NCI-H748 (cell line): ENCODE data around the gene HSD17B8.

ENCODE experiments used
- DNase-seq: peaks from one replicate; lab custom pipeline; 2025; ENCODE audit not compliant: unreplicated experiment; lab: John Stamatoyannopoulos, UW

Gene HSD17B8

DNA sequence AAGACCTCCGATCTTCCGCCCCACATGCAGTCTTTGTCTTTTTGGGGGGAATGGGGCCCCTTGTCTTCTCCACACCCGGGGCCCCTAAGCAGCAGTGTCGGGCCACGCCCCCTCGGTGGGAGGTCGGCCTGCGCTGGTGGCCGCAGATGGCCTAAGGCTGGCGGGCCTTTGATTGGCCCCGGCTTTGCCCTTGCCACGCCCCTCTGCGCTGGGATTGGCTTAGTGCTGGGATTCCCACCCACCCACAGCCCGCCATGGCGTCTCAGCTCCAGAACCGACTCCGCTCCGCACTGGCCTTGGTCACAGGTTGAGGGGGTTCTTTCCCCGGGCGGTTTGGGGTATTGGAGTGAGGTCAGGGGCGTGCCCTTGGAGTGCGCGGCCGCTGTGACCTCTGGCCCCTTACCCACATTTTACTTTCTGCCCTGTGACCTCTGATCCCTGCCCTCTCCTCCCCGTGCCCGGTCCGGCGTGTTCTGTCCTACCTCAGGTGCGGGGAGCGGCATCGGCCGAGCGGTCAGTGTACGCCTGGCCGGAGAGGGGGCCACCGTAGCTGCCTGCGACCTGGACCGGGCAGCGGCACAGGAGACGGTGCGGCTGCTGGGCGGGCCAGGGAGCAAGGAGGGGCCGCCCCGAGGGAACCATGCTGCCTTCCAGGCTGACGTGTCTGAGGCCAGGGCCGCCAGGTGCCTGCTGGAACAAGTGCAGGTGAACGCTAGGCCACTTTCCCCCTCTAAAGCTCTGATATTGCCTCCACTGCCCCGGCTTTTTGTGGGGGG lies at the start of gene HSD17B8:
HSD17B8 (plus strand) TSS at position 241 of the 776 bp plus-strand sequence; CDS start at position 255, 14 bp downstream.
- peak; percentile 98 for DNase-seq

GRCh38 chr6:33156561-33156960 lies 47.9 kb upstream of the HSD17B8 start:
- DNase-seq, result no peak

GRCh38 chr6:33156964-33157363 lies 47.5 kb upstream of the HSD17B8 start:
- no peak for DNase-seq

- no peak for DNase-seq
Observed at GRCh38 chr6:33160096-33160495, 44.4 kb upstream of the HSD17B8 start.

DNA sequence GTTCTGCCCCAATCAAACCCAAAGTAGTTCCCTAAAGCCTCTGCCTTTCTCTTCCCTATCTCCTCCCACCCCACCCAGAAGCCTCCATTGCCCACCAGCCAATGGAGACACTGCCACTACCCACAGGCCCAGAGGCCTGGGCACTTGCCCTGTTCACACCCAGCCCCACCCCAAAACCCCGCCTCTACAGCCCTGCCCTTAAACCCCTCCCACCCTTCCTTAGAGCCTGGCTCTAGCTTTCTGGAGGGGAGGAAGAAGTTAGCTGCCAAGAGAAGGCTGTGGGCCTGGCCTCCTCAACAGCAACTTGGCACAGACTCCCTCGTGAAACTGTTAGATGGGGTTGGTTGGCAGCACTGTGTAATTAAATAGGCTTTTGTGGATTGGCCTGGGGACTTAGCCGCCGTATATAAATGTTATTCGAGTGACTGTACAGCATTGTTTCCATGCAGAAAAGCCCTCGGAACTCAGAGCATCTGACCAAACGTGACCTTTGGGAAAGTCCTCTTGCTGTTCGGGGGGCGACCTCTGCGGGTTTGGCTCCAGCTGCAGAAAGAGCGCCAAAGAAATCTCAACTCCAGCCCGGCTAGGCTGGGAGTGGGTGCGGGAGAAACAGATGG lies 43.6 kb upstream of the HSD17B8 start:
- DNase-seq, result no peak

- DNase-seq, result peak; percentile 74
Observed at GRCh38 chr6:33161354-33162331, 42.8 kb upstream of the HSD17B8 start.

DNA sequence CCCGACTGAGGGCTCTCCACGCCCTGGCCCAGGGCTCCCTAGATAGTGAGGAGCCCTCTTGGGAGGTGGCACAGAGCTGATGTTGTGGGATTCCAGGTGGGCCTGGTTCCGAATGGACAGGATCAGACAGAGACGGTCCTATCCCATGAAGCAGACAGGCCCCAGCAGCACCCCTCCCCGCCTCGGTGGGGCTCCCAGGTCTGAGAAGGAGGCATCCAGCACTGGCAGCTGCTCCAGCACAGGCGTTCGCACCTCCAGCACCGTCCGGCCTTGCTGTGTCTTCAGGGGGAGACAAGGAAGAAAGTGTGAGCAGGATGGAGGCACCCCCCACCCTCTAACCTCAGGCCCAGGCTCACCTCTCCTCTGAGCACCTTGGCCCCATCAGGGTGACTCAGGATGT lies 40.9 kb upstream of the HSD17B8 start:
- no peak for DNase-seq

- DNase-seq, result no peak
Observed at GRCh38 chr6:33164176-33164575, 40.3 kb upstream of the HSD17B8 start.

DNA sequence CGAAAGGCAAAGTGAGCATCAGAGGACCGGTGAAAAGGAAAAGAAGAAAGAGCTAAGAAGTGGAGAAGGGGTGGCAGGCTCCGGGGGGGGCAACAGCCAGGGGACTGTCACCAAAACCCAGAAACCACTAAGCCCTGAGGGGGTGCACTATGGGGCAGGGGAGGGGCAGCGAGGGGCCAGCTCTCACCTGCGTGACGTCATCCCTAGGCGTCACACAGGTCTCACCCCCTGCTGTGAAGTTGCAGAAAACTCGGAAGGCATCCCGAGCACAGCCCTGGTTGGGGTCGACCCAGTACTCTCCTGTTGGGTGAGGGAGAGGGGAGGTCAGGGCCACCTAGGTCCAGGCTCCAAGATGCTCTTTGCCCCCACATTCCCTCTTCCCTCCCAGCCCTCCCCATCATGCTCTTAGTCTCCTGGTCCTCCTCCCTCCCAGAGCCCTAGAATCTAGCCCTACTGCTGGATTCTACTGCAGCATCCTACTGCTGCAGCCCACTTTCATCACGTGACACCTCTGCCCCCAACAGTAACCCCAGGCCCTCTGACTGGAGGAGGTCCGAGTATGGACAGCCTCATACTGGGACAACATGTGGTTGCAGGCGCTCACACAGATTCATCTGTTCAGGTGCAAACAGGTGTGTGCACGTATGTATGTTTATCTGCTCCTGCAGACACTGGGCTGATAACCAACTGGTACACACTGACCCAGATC lies 39.6 kb upstream of the HSD17B8 start:
- DNase-seq, result no peak

- no peak for DNase-seq
Observed at GRCh38 chr6:33165581-33166258, 38.7 kb upstream of the HSD17B8 start.

DNA sequence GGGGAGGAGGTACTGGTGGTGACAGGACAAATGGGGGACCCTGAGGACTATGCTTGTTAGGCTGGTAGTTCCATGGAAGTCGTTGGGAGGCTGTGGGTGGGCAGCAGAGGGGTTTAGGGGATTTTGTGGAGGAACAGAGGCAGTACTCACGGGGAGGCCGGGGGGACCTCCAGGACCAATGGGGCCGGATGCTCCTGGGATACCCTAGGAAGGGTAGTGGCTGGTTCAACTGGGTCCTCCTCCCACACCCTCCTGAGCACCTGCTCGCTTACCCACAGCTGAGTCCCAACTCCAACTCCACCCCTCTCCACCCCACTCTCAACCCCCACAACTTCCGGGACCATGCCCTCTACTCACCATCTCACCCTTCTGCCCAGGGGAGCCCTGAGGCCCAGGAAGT lies 38.1 kb upstream of the HSD17B8 start:
- DNase-seq, result no peak

DNA sequence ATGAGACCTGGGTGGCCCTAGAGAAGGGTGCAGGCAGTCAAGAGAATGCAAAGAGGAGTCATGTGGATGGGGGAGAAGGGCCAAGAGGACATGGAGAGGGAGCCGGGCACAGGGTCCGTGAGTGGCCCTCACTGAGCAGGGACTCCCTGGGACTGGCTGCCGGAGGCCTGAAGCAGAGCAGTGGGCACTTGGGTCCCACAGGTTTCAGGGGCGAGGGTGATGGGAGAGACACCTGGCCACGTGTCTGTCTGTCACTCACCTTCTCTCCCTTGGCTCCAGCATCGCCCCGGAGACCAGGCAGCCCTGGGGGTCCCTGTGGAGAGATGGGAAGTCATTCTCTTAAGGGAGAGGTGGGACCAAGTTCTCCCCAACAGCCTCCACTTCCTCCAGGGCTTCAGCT lies 37.6 kb upstream of the HSD17B8 start:
- DNase-seq, result no peak

GRCh38 chr6:33167374-33168283 lies 36.8 kb upstream of the HSD17B8 start:
- no peak for DNase-seq

GRCh38 chr6:33168284-33168601 lies 36.2 kb upstream of the HSD17B8 start:
- no peak for DNase-seq

DNA sequence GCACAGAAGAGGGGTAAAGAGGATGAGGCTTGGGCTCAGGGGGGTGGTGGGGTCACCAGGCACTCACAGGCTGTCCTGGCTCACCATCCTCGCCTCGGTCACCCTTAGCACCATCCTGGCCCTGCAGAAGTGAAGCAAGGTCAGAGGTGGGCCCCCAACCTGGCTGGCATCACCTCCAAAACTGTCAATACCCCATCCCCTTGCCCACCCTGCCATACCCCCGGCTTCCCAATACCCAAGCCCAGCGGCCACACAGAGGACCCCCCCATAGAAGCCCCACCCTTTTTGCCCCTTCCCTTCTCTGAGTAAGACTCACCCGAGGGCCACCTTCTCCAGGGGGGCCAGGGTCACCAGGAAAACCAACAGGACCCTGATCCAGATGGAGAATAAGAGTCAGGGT lies 35.8 kb upstream of the HSD17B8 start:
- no peak for DNase-seq

DNA sequence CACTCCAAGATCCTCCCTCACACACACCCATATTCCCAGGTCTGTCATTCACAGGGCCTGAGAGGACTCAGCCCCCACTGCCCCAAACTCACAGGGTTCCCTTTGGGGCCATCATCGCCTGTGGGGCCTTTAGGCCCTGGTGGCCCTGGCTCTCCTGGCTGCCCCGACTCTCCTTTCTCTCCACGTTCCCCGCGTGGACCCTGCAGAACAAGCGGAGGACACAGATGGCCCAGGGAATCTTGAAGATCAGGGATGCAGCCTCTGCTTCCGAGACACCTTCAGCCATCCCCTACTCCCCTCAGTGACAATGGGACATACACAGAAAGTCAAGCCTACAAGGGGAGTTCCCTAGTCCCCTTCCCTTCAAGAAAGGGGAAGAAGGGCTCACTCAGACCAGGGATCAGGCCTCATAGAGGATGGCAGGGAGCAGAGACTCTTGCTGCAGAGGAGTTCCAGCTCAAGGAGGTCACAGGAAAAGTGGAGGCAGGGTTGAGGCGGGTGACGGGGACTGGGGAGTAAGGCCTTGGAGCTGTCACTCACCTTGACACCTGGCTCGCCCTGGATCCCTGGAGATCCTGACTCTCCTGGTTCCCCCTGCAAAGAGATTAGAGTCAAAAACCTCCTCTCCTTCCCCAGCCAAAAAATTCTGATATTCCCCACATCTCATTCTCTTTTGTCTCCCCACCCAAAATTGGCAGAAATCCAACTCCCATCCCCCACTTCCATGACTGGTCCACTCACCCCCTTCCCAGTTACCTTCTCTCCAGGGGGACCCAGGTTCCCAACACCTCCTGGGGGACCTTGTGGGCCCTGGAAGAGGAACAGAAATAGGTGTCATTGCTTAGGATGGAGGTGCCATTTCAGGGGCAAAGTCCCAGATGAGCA lies 34.9 kb upstream of the HSD17B8 start:
- no peak for DNase-seq

- DNase-seq, result no peak
Observed at GRCh38 chr6:33170176-33171015, 34.1 kb upstream of the HSD17B8 start.
